Measurements from ENCODE around the gene FCRL6. TPM values are rescaled to one million over a fixed set of nuclear protein-coding genes. Genes with fewer than 3 reads are reported as not detected.

FCRL6 gene
- total and polyA plus RNA-seq, 4 donors: 0.20 TPM; not detected in 3

DNA sequence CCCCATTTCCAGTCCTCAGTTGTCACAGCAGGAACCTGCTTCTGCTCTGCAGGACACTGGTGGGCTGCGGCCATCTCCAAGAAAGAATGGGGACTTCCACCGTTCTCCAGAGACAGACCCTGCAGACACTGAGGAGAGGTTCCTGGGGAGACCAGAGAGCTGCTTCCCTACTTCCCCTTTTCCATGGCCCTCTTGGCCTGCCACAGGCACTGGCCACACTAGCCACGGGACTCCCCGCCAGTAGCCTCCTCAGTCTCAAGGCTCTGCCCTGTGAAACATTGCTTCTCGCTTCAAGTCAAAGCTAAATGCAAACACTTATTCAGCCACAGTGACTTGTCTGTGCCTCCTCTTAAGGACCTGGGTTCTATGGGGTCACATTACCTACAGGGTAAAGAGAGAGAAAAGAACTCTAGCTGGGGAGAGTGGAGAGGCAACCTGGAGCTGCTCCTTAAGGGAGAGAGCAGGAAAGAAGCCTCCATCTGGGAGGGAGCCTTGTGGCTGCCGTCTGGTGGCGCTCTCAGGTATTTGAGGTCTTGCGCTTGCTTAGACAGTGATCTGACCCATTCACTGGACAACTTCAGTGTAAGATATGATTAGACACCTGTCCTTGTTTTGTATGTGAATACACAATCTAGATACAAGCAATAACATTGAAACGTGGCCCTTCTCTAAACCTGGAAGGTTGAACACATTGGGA, 19.2 kb downstream of the FCRL6 start:
- 60% methylated on average over 5 of the region's 9 CpGs for WGBS (ENCODE audit: insufficient coverage)
- H3K4me3 ChIP-seq (ENCODE audit: low read depth, low read length): no peak overlapping the region
- no peaks in the 10 kb centered on the region for H3K9me3 ChIP-seq (ENCODE audit: control insufficient read depth, insufficient read depth, low read length)
- no peaks in the 10 kb centered on the region for H3K36me3 ChIP-seq (ENCODE audit: control insufficient read depth, insufficient read depth, low read length)
- no peak overlapping the region for H3K27ac ChIP-seq (ENCODE audit: low read depth, low read length)
- H3K27me3 ChIP-seq (ENCODE audit: control insufficient read depth, insufficient read depth, low read length): no peaks in the 10 kb centered on the region
- DNase-seq (ENCODE audit: low read depth in 4 of 6, low spot score in 6 of 6): peak in 1 of 6 donors; percentile 64
- peaks cover 5% of the 10 kb centered on the region for H3K4me1 ChIP-seq (ENCODE audit: control insufficient read depth, insufficient read depth, low read length)

- peak in 2 of 6 donors; percentile 59 to 83 for DNase-seq (ENCODE audit: low read depth in 4 of 6, low spot score in 6 of 6)
- H3K36me3 ChIP-seq (ENCODE audit: control insufficient read depth, insufficient read depth, low read length): no peaks in the 10 kb centered on the region
- H3K9me3 ChIP-seq (ENCODE audit: control insufficient read depth, insufficient read depth, low read length): no peaks in the 10 kb centered on the region
- H3K27ac ChIP-seq (ENCODE audit: low read depth, low read length): no peak overlapping the region
- 5% methylated on average over 4 of the region's 7 CpGs for WGBS (ENCODE audit: insufficient coverage)
- H3K4me3 ChIP-seq (ENCODE audit: low read depth, low read length): no peak overlapping the region
- no peaks in the 10 kb centered on the region for H3K27me3 ChIP-seq (ENCODE audit: control insufficient read depth, insufficient read depth, low read length)
- H3K4me1 ChIP-seq (ENCODE audit: control insufficient read depth, insufficient read depth, low read length): peaks cover 5% of the 10 kb centered on the region
Measured at GRCh38 chr1:159823406-159823805, 21.2 kb downstream of the FCRL6 start.

GRCh38 chr1:159825564-159825963, 23.4 kb downstream of the FCRL6 start:
- H3K27ac ChIP-seq (ENCODE audit: low read depth, low read length): no peak overlapping the region
- WGBS (ENCODE audit: insufficient coverage): no CpG with 5 or more reads among the region's 3 CpGs
- H3K9me3 ChIP-seq (ENCODE audit: control insufficient read depth, insufficient read depth, low read length): no peaks in the 10 kb centered on the region

DNA sequence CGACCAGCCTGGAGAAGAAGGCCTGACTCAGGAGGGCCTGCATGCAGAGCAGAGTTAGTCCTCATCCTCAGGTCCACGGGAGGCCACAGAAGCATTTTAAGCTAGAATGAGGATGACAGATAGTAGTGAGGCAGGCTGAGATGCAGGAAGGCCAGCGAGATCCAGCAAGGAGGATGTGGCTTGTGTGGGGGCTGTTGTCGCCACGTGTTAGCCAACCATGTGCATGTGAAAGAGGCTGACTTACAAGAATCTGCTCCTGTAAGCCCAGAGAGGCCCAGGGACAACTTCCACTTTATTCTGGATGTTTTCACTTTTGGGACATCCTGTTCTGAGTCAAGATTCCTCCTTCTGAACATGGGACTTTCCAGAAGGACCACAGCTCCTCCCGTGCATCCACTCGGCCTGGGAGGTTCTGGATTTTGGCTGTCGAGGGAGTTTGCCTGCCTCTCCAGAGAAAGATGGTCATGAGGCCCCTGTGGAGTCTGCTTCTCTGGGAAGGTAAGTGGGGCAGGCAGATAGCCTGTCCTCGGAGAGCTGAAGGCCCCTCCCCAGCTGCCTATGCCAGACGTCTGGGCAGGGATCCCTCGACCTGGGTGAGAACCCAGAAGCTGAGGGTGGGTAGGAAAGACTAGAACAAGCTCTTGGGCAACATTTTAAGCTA, 24.4 kb downstream of the FCRL6 start, which contains the start of gene SLAMF8:
Gene SLAMF8, plus strand, starts transcription at position 433 of the 661 bp plus-strand sequence. Its CDS starts 26 bp downstream, at position 459.
- Histone ChIP-seq H3K9me3 (ENCODE audit: control insufficient read depth, insufficient read depth, low read length) (no peaks in the 10 kb centered on the region), H3K27me3 (ENCODE audit: control insufficient read depth, insufficient read depth, low read length) (no peaks in the 10 kb centered on the region), H3K4me1 (ENCODE audit: control insufficient read depth, insufficient read depth, low read length) (peaks cover 15% of the 10 kb centered on the region), H3K27ac (ENCODE audit: low read depth, low read length) (no peak within 1 kb of the TSS), H3K36me3 (ENCODE audit: control insufficient read depth, insufficient read depth, low read length) (no peaks in the 10 kb centered on the region), H3K4me3 (ENCODE audit: low read depth, low read length) (no peak within 1 kb of the TSS)
- 79% methylated on average over 11 of the region's 11 CpGs for WGBS (ENCODE audit: insufficient coverage)
- DNase-seq (ENCODE audit: low read depth in 4 of 6, low spot score in 6 of 6): no peak

More at GRCh38 chr1:159825564-159825963, 23.4 kb downstream of the FCRL6 start:
- H3K4me1 ChIP-seq (ENCODE audit: control insufficient read depth, insufficient read depth, low read length): peaks cover 11% of the 10 kb centered on the region
- no peak overlapping the region for H3K4me3 ChIP-seq (ENCODE audit: low read depth, low read length)
- DNase-seq (ENCODE audit: low read depth in 4 of 6, low spot score in 6 of 6): no peak
- H3K36me3 ChIP-seq (ENCODE audit: control insufficient read depth, insufficient read depth, low read length): no peaks in the 10 kb centered on the region
- H3K27me3 ChIP-seq (ENCODE audit: control insufficient read depth, insufficient read depth, low read length): no peaks in the 10 kb centered on the region

GRCh38 chr1:159827102-159827490, 24.9 kb downstream of the FCRL6 start:
- DNase-seq (ENCODE audit: low read depth in 4 of 6, low spot score in 6 of 6): no peak
- no peak overlapping the region for H3K4me3 ChIP-seq (ENCODE audit: low read depth, low read length)
- 88% methylated on average over 6 of the region's 6 CpGs for WGBS (ENCODE audit: insufficient coverage)
- no peaks in the 10 kb centered on the region for H3K27me3 ChIP-seq (ENCODE audit: control insufficient read depth, insufficient read depth, low read length)
- H3K27ac ChIP-seq (ENCODE audit: low read depth, low read length): no peak overlapping the region
- H3K4me1 ChIP-seq (ENCODE audit: control insufficient read depth, insufficient read depth, low read length): peaks cover 15% of the 10 kb centered on the region
- H3K9me3 ChIP-seq (ENCODE audit: control insufficient read depth, insufficient read depth, low read length): no peaks in the 10 kb centered on the region
- H3K36me3 ChIP-seq (ENCODE audit: control insufficient read depth, insufficient read depth, low read length): no peaks in the 10 kb centered on the region

GRCh38 chr1:159827549-159827948, 25.4 kb downstream of the FCRL6 start:
- no peak overlapping the region for H3K27ac ChIP-seq (ENCODE audit: low read depth, low read length)
- H3K27me3 ChIP-seq (ENCODE audit: control insufficient read depth, insufficient read depth, low read length): no peaks in the 10 kb centered on the region
- WGBS (ENCODE audit: insufficient coverage): 100% methylated on average over 1 of the region's 3 CpGs
- H3K4me1 ChIP-seq (ENCODE audit: control insufficient read depth, insufficient read depth, low read length): peaks cover 15% of the 10 kb centered on the region
- H3K9me3 ChIP-seq (ENCODE audit: control insufficient read depth, insufficient read depth, low read length): no peaks in the 10 kb centered on the region
- no peaks in the 10 kb centered on the region for H3K36me3 ChIP-seq (ENCODE audit: control insufficient read depth, insufficient read depth, low read length)
- DNase-seq (ENCODE audit: low read depth in 4 of 6, low spot score in 6 of 6): no peak
- H3K4me3 ChIP-seq (ENCODE audit: low read depth, low read length): no peak overlapping the region

DNA sequence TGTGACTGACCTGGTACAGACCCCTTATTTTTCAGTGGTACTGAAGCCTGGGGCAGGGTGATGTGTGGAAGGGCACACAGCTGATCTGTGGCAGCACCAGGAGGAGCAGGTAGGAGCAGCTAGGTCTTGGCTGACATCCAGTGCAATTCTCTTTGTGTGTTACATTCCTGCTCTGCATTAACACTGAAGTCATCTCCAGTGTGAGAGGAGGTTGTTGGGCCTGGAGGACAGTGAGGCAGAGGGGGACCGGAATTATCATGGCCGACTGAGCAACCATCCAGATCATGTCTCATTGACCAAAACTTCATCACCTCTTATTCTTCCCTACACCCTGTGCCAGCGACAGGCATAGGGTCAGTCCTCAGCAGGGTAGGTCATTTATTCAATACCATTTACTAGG, 26.0 kb downstream of the FCRL6 start:
- WGBS (ENCODE audit: insufficient coverage): no CpG with 5 or more reads among the region's 3 CpGs
- Histone ChIP-seq H3K27me3 (ENCODE audit: control insufficient read depth, insufficient read depth, low read length) (no peaks in the 10 kb centered on the region), H3K4me3 (ENCODE audit: low read depth, low read length) (no peak overlapping the region), H3K36me3 (ENCODE audit: control insufficient read depth, insufficient read depth, low read length) (no peaks in the 10 kb centered on the region), H3K9me3 (ENCODE audit: control insufficient read depth, insufficient read depth, low read length) (no peaks in the 10 kb centered on the region), H3K27ac (ENCODE audit: low read depth, low read length) (no peak overlapping the region), H3K4me1 (ENCODE audit: control insufficient read depth, insufficient read depth, low read length) (peaks cover 11% of the 10 kb centered on the region)
- DNase-seq (ENCODE audit: low read depth in 4 of 6, low spot score in 6 of 6): no peak

DNA sequence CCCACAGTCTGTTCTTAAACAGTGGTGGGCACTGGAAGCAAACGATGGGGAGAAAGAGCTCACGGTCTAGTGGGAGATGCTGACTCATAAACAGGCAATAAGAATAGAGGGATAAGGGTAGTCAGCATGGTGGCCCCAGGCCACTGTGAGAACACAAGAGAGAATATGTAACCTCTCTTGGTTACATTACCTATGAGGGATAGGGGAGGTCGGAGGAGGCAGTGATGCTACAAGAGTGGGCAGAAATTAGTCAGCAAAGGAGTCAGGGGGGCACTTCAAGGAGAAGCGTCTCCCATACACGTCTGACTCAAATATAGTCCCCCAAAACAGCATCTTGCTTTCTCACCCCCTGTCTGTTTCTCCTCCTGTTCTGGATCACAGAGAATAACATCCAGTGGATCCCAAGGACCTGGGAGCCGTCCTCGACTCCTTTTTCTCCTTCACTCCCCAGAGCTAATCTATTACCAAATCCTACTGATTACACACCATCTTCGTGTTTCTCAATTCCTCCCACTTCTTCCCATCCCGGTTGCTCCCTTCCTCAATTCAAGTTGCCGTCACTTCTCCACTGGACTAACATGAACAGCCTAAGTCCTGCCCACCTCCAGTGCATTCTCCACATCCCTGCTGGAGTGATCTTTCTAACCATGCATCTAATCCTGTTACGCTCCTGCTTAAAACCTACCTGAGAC, 26.6 kb downstream of the FCRL6 start:
- Histone ChIP-seq H3K4me1 (ENCODE audit: control insufficient read depth, insufficient read depth, low read length) (peaks cover 10% of the 10 kb centered on the region), H3K9me3 (ENCODE audit: control insufficient read depth, insufficient read depth, low read length) (no peaks in the 10 kb centered on the region), H3K27ac (ENCODE audit: low read depth, low read length) (no peak overlapping the region), H3K27me3 (ENCODE audit: control insufficient read depth, insufficient read depth, low read length) (no peaks in the 10 kb centered on the region), H3K4me3 (ENCODE audit: low read depth, low read length) (no peak overlapping the region), H3K36me3 (ENCODE audit: control insufficient read depth, insufficient read depth, low read length) (no peaks in the 10 kb centered on the region)
- 83% methylated on average over 9 of the region's 11 CpGs for WGBS (ENCODE audit: insufficient coverage)
- DNase-seq (ENCODE audit: low read depth in 4 of 6, low spot score in 6 of 6): no peak

- H3K27ac ChIP-seq (ENCODE audit: low read depth, low read length): no peak overlapping the region
- DNase-seq (ENCODE audit: low read depth in 4 of 6, low spot score in 6 of 6): no peak
- no peak overlapping the region for H3K4me3 ChIP-seq (ENCODE audit: low read depth, low read length)
- no peaks in the 10 kb centered on the region for H3K36me3 ChIP-seq (ENCODE audit: control insufficient read depth, insufficient read depth, low read length)
- WGBS (ENCODE audit: insufficient coverage): 32% methylated on average over 3 of the region's 3 CpGs
- H3K9me3 ChIP-seq (ENCODE audit: control insufficient read depth, insufficient read depth, low read length): no peaks in the 10 kb centered on the region
- no peaks in the 10 kb centered on the region for H3K27me3 ChIP-seq (ENCODE audit: control insufficient read depth, insufficient read depth, low read length)
- H3K4me1 ChIP-seq (ENCODE audit: control insufficient read depth, insufficient read depth, low read length): peaks cover 10% of the 10 kb centered on the region
Measured at GRCh38 chr1:159829273-159829634, 27.1 kb downstream of the FCRL6 start.

Measured in spinal cord (tissue), 10 donors.